Activated T-helper 1 cell treated with anti-CD3 and anti-CD28 coated beads, Interleukin-12 subunit alpha, Interleukin-12 subunit beta, Interleukin-2, Interleukin-4 antibody, amounts not matched to agents 30 ng/mL and 10 ng/mL and 1 ng/mL, durations not matched to agents 14 hours and 24 hours and 36 hours (primary cell): Measurements from ENCODE around the gene SHMT2. TPM values are rescaled to one million over a fixed set of nuclear protein-coding genes. Genes with fewer than 3 reads are reported as not detected.
A peak's percentile ranks its signal among the peaks of the same experiment; 100 is the strongest.

ENCODE experiments used
- DNase-seq: peaks from one replicate; pipeline ENCODE4 v3.0.0; 2021; ENCODE audit warnings: low spot score
- H3K27ac Mint-ChIP-seq: one replicate; pipeline ENCODE4 v1.8.0; 2021; ENCODE audit warnings: mild to moderate bottlenecking, mixed read lengths
- H3K27me3 Mint-ChIP-seq: one replicate; pipeline ENCODE4 v1.8.0; 2022; ENCODE audit warnings: mild to moderate bottlenecking, moderate library complexity, mixed read lengths; ENCODE audit not compliant: insufficient read depth
- H3K36me3 Mint-ChIP-seq: one replicate; pipeline ENCODE4 v1.8.0; 2021; ENCODE audit warnings: low read depth, mixed read lengths
- H3K4me1 Mint-ChIP-seq: one replicate; pipeline ENCODE4 v1.8.0; 2021; ENCODE audit warnings: low read depth, mixed read lengths
- H3K4me3 Mint-ChIP-seq: one replicate; pipeline ENCODE4 v1.8.0; 2021; ENCODE audit warnings: mild to moderate bottlenecking, moderate library complexity, mixed read lengths
- H3K9me3 Mint-ChIP-seq: one replicate; pipeline ENCODE4 v1.8.0; 2021; ENCODE audit warnings: mixed read lengths
- intact Hi-C: fragments of 100-400 bp; cut with micrococcal nuclease; formaldehyde crosslinking; loops from one replicate; pipeline ENCODE4 v1.15.1; 2024
- total RNA-seq: library from RNA; stranded (reverse); gene quantifications from 2 replicates; pipeline ENCODE4 v1.2.3, GENCODE V29; 2022

SHMT2 gene
- total RNA-seq, 1 donor from 2014 or later: 280 TPM

- intact Hi-C loops: no loop called here
- H3K27ac Mint-ChIP-seq: no peak overlapping the region
- peaks cover 6% of the 10 kb centered on the region for H3K36me3 Mint-ChIP-seq
- H3K27me3 Mint-ChIP-seq: peaks cover 78% of the 10 kb centered on the region
- no peak for DNase-seq
- no peaks in the 10 kb centered on the region for H3K9me3 Mint-ChIP-seq
- no peak overlapping the region for H3K4me3 Mint-ChIP-seq
- peaks cover 40% of the 10 kb centered on the region for H3K4me1 Mint-ChIP-seq
Observed at GRCh38 chr12:57219993-57220754, 9.3 kb upstream of the SHMT2 start.

- H3K4me3 Mint-ChIP-seq: peak overlapping the region; percentile 2
- H3K9me3 Mint-ChIP-seq: no peaks in the 10 kb centered on the region
- no peak for DNase-seq
- H3K27me3 Mint-ChIP-seq: peaks cover 76% of the 10 kb centered on the region
- H3K27ac Mint-ChIP-seq: no peak overlapping the region
- intact Hi-C loops: no loop called here
- H3K4me1 Mint-ChIP-seq: peaks cover 38% of the 10 kb centered on the region
- peaks cover 6% of the 10 kb centered on the region for H3K36me3 Mint-ChIP-seq
Observed at GRCh38 chr12:57220770-57221168, 8.7 kb upstream of the SHMT2 start.

- peaks cover 6% of the 10 kb centered on the region for H3K36me3 Mint-ChIP-seq
- H3K4me1 Mint-ChIP-seq: peaks cover 41% of the 10 kb centered on the region
- intact Hi-C loops: no loop called here
- H3K9me3 Mint-ChIP-seq: no peaks in the 10 kb centered on the region
- no peak overlapping the region for H3K27ac Mint-ChIP-seq
- no peak for DNase-seq
- H3K4me3 Mint-ChIP-seq: peak overlapping the region; percentile 2
- peaks cover 77% of the 10 kb centered on the region for H3K27me3 Mint-ChIP-seq
Observed at GRCh38 chr12:57221169-57221917, 8.2 kb upstream of the SHMT2 start.

GRCh38 chr12:57222286-57223190 lies 7.0 kb upstream of the SHMT2 start:
- Mint-ChIP-seq H3K4me3 (no peak overlapping the region), H3K4me1 (peaks cover 46% of the 10 kb centered on the region), H3K27me3 (peaks cover 82% of the 10 kb centered on the region), H3K9me3 (no peaks in the 10 kb centered on the region), H3K27ac (no peak overlapping the region), H3K36me3 (peaks cover 4% of the 10 kb centered on the region)
- intact Hi-C loops: no loop called here
- no peak for DNase-seq

GRCh38 chr12:57223191-57224165 lies 6.0 kb upstream of the SHMT2 start:
- Mint-ChIP-seq H3K4me3 (no peak overlapping the region), H3K36me3 (peaks cover 4% of the 10 kb centered on the region), H3K27me3 (peaks cover 73% of the 10 kb centered on the region), H3K4me1 (peaks cover 48% of the 10 kb centered on the region), H3K27ac (no peak overlapping the region), H3K9me3 (no peaks in the 10 kb centered on the region)
- no peak for DNase-seq
- intact Hi-C loops: loop anchor here (2.0 kb wide), 1 partner anchor 15 kb away; no protein-coding TSS in a partner anchor

- no peaks in the 10 kb centered on the region for H3K9me3 Mint-ChIP-seq
Observed at GRCh38 chr12:57224278-57224972, 5.1 kb upstream of the SHMT2 start.

GRCh38 chr12:57224973-57225679 lies 4.4 kb upstream of the SHMT2 start:
- Mint-ChIP-seq H3K27me3 (peaks cover 58% of the 10 kb centered on the region), H3K36me3 (peaks cover 4% of the 10 kb centered on the region), H3K4me1 (peaks cover 62% of the 10 kb centered on the region), H3K9me3 (no peaks in the 10 kb centered on the region), H3K27ac (peak overlapping the region; percentile 50), H3K4me3 (peak overlapping the region; percentile 19)
- peak; percentile 53 for DNase-seq
- intact Hi-C loops: loop anchor here (2.0 to 5.0 kb wide), 2 partner anchors 14 to 138 kb away; partner anchors contain the start of gene NAB2

More at GRCh38 chr12:57224278-57224972, 5.1 kb upstream of the SHMT2 start:
- H3K27ac Mint-ChIP-seq: no peak overlapping the region
- peaks cover 57% of the 10 kb centered on the region for H3K4me1 Mint-ChIP-seq
- intact Hi-C loops: loop anchor here (2.0 kb wide), 1 partner anchor 14 kb away; no protein-coding TSS in a partner anchor
- no peak overlapping the region for H3K4me3 Mint-ChIP-seq
- DNase-seq: no peak
- H3K36me3 Mint-ChIP-seq: peaks cover 4% of the 10 kb centered on the region
- H3K27me3 Mint-ChIP-seq: peaks cover 63% of the 10 kb centered on the region

GRCh38 chr12:57225680-57226210 lies 3.8 kb upstream of the SHMT2 start:
- intact Hi-C loops: loop anchor here (2.0 to 5.0 kb wide), 2 partner anchors 13 to 138 kb away; partner anchors contain the start of gene NAB2
- Mint-ChIP-seq H3K9me3 (no peaks in the 10 kb centered on the region), H3K4me1 (peaks cover 66% of the 10 kb centered on the region), H3K4me3 (peak overlapping the region; percentile 19), H3K36me3 (peaks cover 9% of the 10 kb centered on the region), H3K27ac (peak overlapping the region; percentile 45), H3K27me3 (peaks cover 54% of the 10 kb centered on the region)
- DNase-seq: no peak

GRCh38 chr12:57226588-57227314 lies 2.8 kb upstream of the SHMT2 start:
- peaks cover 9% of the 10 kb centered on the region for H3K36me3 Mint-ChIP-seq
- intact Hi-C loops: loop anchor here (5.0 kb wide), 1 partner anchor 139 kb away; the partner anchor contains the start of gene NAB2
- H3K27ac Mint-ChIP-seq: peak overlapping the region; percentile 69
- H3K4me3 Mint-ChIP-seq: peak overlapping the region; percentile 43
- no peaks in the 10 kb centered on the region for H3K9me3 Mint-ChIP-seq
- peaks cover 44% of the 10 kb centered on the region for H3K27me3 Mint-ChIP-seq
- peaks cover 64% of the 10 kb centered on the region for H3K4me1 Mint-ChIP-seq
- DNase-seq: no peak
